ENCODE data around the gene ADD3.

DNA sequence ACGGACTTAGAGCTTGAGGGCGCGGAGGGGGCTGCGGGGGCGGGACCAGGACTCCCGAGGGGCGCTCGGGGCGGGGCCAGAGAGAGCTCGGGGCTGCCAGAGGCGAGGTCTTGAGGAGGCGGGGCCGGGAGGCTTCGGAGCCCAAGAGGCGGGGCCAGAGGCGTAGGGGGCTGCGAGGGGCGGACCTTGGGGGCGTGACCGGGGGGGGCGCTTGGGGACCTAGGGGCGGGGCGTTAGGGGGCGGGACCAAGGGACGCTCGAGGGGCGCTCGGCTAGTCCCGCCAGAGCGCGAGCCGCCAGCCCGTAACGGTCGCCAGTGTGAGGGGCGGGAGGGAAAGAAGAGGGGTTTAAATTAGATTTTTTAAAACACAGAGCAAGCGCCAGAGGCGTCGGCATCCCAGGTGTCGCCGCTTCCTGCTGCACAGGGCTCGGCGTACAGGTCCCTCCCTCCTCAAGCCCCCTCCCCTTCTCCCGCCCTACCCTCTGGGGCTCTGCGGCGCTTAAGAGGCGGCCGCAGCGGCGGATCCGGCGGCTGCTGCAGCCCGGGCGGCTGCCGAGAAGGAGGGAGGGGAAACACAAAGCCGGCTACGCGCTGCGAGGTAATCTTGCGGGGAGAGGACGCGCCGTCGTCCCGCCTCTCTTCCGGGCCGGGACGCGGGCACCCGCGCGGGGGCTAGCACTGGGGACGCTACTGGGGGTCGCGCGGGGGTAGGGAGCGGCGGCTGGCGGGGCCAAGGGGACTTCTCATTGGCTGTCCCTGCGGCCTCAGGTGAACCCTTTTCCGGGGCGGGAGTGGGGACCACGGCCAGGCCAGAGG lies at the start of gene ADD3:
- TF ChIP-seq EZH2 (IDR thresholded peaks at IDR 0.05; ENCODE audit: borderline replicate concordance, low read length) (no peak), CTCF (IDR thresholded peaks at IDR 0.05; ENCODE audit: low read length) (no peak)
